Cerebellar cortex (tissue), 1 donor: ENCODE results near the gene MEST.
"Not testable (repeated sequence)": the region's sequence is repeated elsewhere in the genome, so short reads cannot be mapped to it uniquely, and the experiment has no call there.

Source experiments
- DNase-seq: peaks from one replicate; pipeline ENCODE4 v3.0.0-alpha.2; 2015; ENCODE audit warnings: low spot score

Gene MEST

GRCh38 chr7:130491841-130492522 lies at the start of gene MEST:
MEST (plus strand) TSS chr7:130492085; CDS start chr7:130492314, 229 bp downstream.
- peak; percentile 14 for DNase-seq

- DNase-seq = no peak
Measured at GRCh38 chr7:130442601-130443000, 49.3 kb upstream of the MEST start.

- DNase-seq = no peak
Measured at GRCh38 chr7:130444234-130444633, 47.7 kb upstream of the MEST start.

- no peak for DNase-seq
Measured at GRCh38 chr7:130444751-130445407, 47.0 kb upstream of the MEST start.

GRCh38 chr7:130446259-130446658 lies 45.6 kb upstream of the MEST start:
- no peak for DNase-seq

GRCh38 chr7:130451344-130451743 lies 40.5 kb upstream of the MEST start:
- not testable (repeated sequence) for DNase-seq

- no peak for DNase-seq
Measured at GRCh38 chr7:130452951-130453350, 38.9 kb upstream of the MEST start.

- DNase-seq = no peak
Measured at GRCh38 chr7:130454959-130455358, 36.9 kb upstream of the MEST start.

- no peak for DNase-seq
Measured at GRCh38 chr7:130458257-130458656, 33.6 kb upstream of the MEST start.

- no peak for DNase-seq
Measured at GRCh38 chr7:130461272-130461671, 30.6 kb upstream of the MEST start.

GRCh38 chr7:130463553-130464434 lies 28.1 kb upstream of the MEST start:
- DNase-seq = no peak

GRCh38 chr7:130468612-130469011 lies 23.3 kb upstream of the MEST start:
- no peak for DNase-seq

- no peak for DNase-seq
Measured at GRCh38 chr7:130471974-130472373, 19.9 kb upstream of the MEST start.

- no peak for DNase-seq
Measured at GRCh38 chr7:130473289-130473688, 18.6 kb upstream of the MEST start.

GRCh38 chr7:130473876-130474275 lies 18.0 kb upstream of the MEST start:
- DNase-seq = no peak

- DNase-seq = no peak
Measured at GRCh38 chr7:130475776-130476175, 16.1 kb upstream of the MEST start.

- no peak for DNase-seq
Measured at GRCh38 chr7:130476297-130477150, 15.4 kb upstream of the MEST start.

- DNase-seq = no peak
Measured at GRCh38 chr7:130478991-130479390, 12.9 kb upstream of the MEST start.

GRCh38 chr7:130479716-130480400 lies 12.0 kb upstream of the MEST start:
- no peak for DNase-seq

GRCh38 chr7:130481898-130482297 lies 10.0 kb upstream of the MEST start:
- no peak for DNase-seq

- no peak for DNase-seq
Measured at GRCh38 chr7:130483031-130483430, 8.9 kb upstream of the MEST start.
